Upper lobe of left lung (tissue), 6 donors: Measurements from ENCODE around the gene PER2. TPM values are rescaled to one million over a fixed set of nuclear protein-coding genes. Genes with fewer than 3 reads are reported as not detected.

Source experiments
- ATAC-seq, 2 donors: fragments of 200-7000 bp; cut with Tn5 transposase; one replicate each; pipeline ENCODE4 v1.9.1; 2022; ENCODE audit warnings: mild to moderate bottlenecking in 2 of 2, moderate library complexity in 2 of 2; ENCODE audit not compliant: low FRiP score in 2 of 2
- DNase-seq, 2 donors: peaks; one replicate each; pipeline ENCODE4 v3.0.0-alpha.2; 2019 to 2020
- H3K27ac ChIP-seq, 4 donors: fragments of 200-600 bp; sonication (generic); one replicate each; pipeline ENCODE4 v1.5.1; 2016 to 2019
- H3K27me3 ChIP-seq, 4 donors: fragments of 200-600 bp; sonication (generic); one replicate each; pipeline ENCODE4 v1.5.1; 2017 to 2019
- H3K36me3 ChIP-seq, 4 donors: fragments of 200-600 bp; sonication (generic); one replicate each; pipeline ENCODE4 v1.5.1; 2016 to 2019
- H3K4me1 ChIP-seq, 4 donors: fragments of 200-600 bp; sonication (generic); one replicate each; pipeline ENCODE4 v1.5.1; 2018 to 2019
- H3K4me3 ChIP-seq, 4 donors: fragments of 200-600 bp; sonication (generic); one replicate each; pipeline ENCODE4 v1.5.1; 2017 to 2019; ENCODE audit warnings: mild to moderate bottlenecking in 2 of 4, moderate library complexity in 1 of 4
- H3K9me3 ChIP-seq, 4 donors: fragments of 200-600 bp; sonication (generic); one replicate each; pipeline ENCODE4 v1.5.1; 2018 to 2019
- CTCF ChIP-seq, 6 experiments: fragments of 450-650 bp in 4 of 6; fragments of 200-600 bp in 2 of 6; sonication (generic) in 2 of 6; IDR thresholded peaks; one replicate each; pipeline ENCODE4 v1.5.1; 2016 to 2019; ENCODE audit warnings: antibody characterized with exemption in 6 of 6
- EP300 ChIP-seq, 4 donors: sonication (generic); formaldehyde crosslinking; IDR thresholded peaks; one replicate each; pipeline ENCODE4 v1.5.1; 2017; ENCODE audit warnings: antibody characterized with exemption in 4 of 4, control low read depth in 2 of 4
- POLR2A ChIP-seq, 4 donors: fragments of 450-650 bp; IDR thresholded peaks; one replicate each; pipeline ENCODE4 v1.5.1; 2016 to 2017; ENCODE audit warnings: antibody characterized with exemption in 4 of 4, mild to moderate bottlenecking in 2 of 4
- POLR2AphosphoS5 ChIP-seq, 2 donors: sonication (generic); formaldehyde crosslinking; IDR thresholded peaks; one replicate each; pipeline ENCODE4 v1.5.1; 2017; ENCODE audit warnings: antibody characterized with exemption in 2 of 2
- WGBS, 2 donors: methylation state at CpG; one replicate each; pipeline ENCODE4 v1.1.5; 2017 to 2018; 5-methylcytosine and 5-hydroxymethylcytosine counted together
- total RNA-seq, 6 donors: library from RNA; depleted of rRNA in 4 of 6; stranded (reverse); fragments of >200 nt in 4 of 6; gene quantifications; one replicate each; pipeline versions ENCODE4 v1.1.0 to v1.2.1, GENCODE V29; 2016 to 2021
- donor health status: DM: no; HTN: no; CAD: no; lungs with moderate emphysema.
- donor health status: DM: no; HTN: yes; CAD: no; lungs with severe emphysema.

PER2 gene
- total RNA-seq, 6 donors from 2014 or later = 12.9 to 28.7 (median 18.1) TPM

- H3K27me3 ChIP-seq = no peaks in the 10 kb centered on the region
- no peak for TF ChIP-seq POLR2A (IDR thresholded peaks at IDR 0.05)
- no peak for TF ChIP-seq CTCF (IDR thresholded peaks at IDR 0.05)
- no peak for TF ChIP-seq POLR2AphosphoS5 (IDR thresholded peaks at IDR 0.05)
- no peak for TF ChIP-seq EP300 (IDR thresholded peaks at IDR 0.05)
- H3K36me3 ChIP-seq = peaks cover 0 to 98% (median 67%) of the 10 kb centered on the region in 4 donors
- WGBS, 2 donors = 95 to 96% methylated on average over 8 of the region's 8 CpGs
- no peak for DNase-seq
- H3K4me1 ChIP-seq = peaks cover 0 to 7% (median 5%) of the 10 kb centered on the region in 4 donors
- no peak overlapping the region for H3K4me3 ChIP-seq
- ATAC-seq = no peak
- H3K9me3 ChIP-seq = no peaks in the 10 kb centered on the region
- H3K27ac ChIP-seq = no peak overlapping the region
These were observed 32.8 kb downstream of the PER2 start for GRCh38 chr2:238255636-238256035.

GRCh38 chr2:238255151-238255551, 33.3 kb downstream of the PER2 start:
- peaks cover 0 to 99% (median 70%) of the 10 kb centered on the region in 4 donors for H3K36me3 ChIP-seq

GRCh38 chr2:238254095-238254723, 34.2 kb downstream of the PER2 start:
- DNase-seq = no peak
- Histone ChIP-seq H3K27me3 (no peaks in the 10 kb centered on the region), H3K36me3 (peaks cover 0 to 99% (median 69%) of the 10 kb centered on the region in 4 donors), H3K27ac (no peak overlapping the region), H3K4me1 (peaks cover 0 to 5% (median 4%) of the 10 kb centered on the region in 4 donors), H3K4me3 (no peak overlapping the region), H3K9me3 (no peaks in the 10 kb centered on the region)
- TF ChIP-seq POLR2AphosphoS5 (IDR thresholded peaks at IDR 0.05) (no peak), POLR2A (IDR thresholded peaks at IDR 0.05) (no peak), CTCF (IDR thresholded peaks at IDR 0.05) (no peak), EP300 (IDR thresholded peaks at IDR 0.05) (no peak)
- no peak for ATAC-seq
- WGBS, 2 donors = 75 to 85% methylated on average over 4 of the region's 4 CpGs

More at GRCh38 chr2:238255151-238255551, 33.3 kb downstream of the PER2 start:
- Histone ChIP-seq H3K27me3 (no peaks in the 10 kb centered on the region), H3K27ac (no peak overlapping the region), H3K4me1 (peaks cover 0 to 5% (median 4%) of the 10 kb centered on the region in 4 donors), H3K9me3 (no peaks in the 10 kb centered on the region), H3K4me3 (no peak overlapping the region)
- no peak for ATAC-seq
- no peak for TF ChIP-seq POLR2A (IDR thresholded peaks at IDR 0.05)
- no peak for TF ChIP-seq POLR2AphosphoS5 (IDR thresholded peaks at IDR 0.05)
- no peak for TF ChIP-seq EP300 (IDR thresholded peaks at IDR 0.05)
- TF ChIP-seq CTCF (IDR thresholded peaks at IDR 0.05) = no peak
- DNase-seq = no peak
- 84 to 92% methylated on average over 6 of the region's 6 CpGs for WGBS, 2 donors

GRCh38 chr2:238252766-238253630, 35.4 kb downstream of the PER2 start:
- H3K9me3 ChIP-seq = no peaks in the 10 kb centered on the region
- ATAC-seq (no peak), DNase-seq (peak in 1 of 2 donors; percentile 78)
- TF ChIP-seq POLR2AphosphoS5 (IDR thresholded peaks at IDR 0.05) (no peak), EP300 (IDR thresholded peaks at IDR 0.05) (no peak), POLR2A (IDR thresholded peaks at IDR 0.05) (no peak), CTCF (IDR thresholded peaks at IDR 0.05) (no peak)
- no peaks in the 10 kb centered on the region for H3K27me3 ChIP-seq
- peaks cover 0 to 5% (median 4%) of the 10 kb centered on the region in 4 donors for H3K4me1 ChIP-seq
- no peak overlapping the region for H3K4me3 ChIP-seq
- 94 to 96% methylated on average over 32 to 35 of the region's 35 CpGs for WGBS, 2 donors
- peaks cover 0 to 95% (median 59%) of the 10 kb centered on the region in 4 donors for H3K36me3 ChIP-seq
- H3K27ac ChIP-seq = no peak overlapping the region
